ENCODE measurements around the gene FAM184A.
"Not testable (repeated sequence)": the region's sequence is repeated elsewhere in the genome, so short reads cannot be mapped to it uniquely, and the experiment has no call there.

Gene FAM184A

GRCh38 chr6:119020597-119021561 is 57.6 kb downstream of the FAM184A start:
- no peak for DNase-seq (ENCODE audit: low spot score)

- DNase-seq (ENCODE audit: low spot score) = not testable (repeated sequence)
Measured at GRCh38 chr6:119015165-119015564, 63.3 kb downstream of the FAM184A start.

GRCh38 chr6:119012521-119012920 is 65.9 kb downstream of the FAM184A start:
- DNase-seq (ENCODE audit: low spot score) = no peak

GRCh38 chr6:119009266-119009665 is 69.2 kb downstream of the FAM184A start:
- DNase-seq (ENCODE audit: low spot score) = not testable (repeated sequence)

GRCh38 chr6:119006974-119007373 is 71.5 kb downstream of the FAM184A start:
- DNase-seq (ENCODE audit: low spot score) = no peak

- no peak for DNase-seq (ENCODE audit: low spot score)
Measured at GRCh38 chr6:119002069-119002468, 76.4 kb downstream of the FAM184A start.

GRCh38 chr6:118999494-119000040 is 78.9 kb downstream of the FAM184A start:
- DNase-seq (ENCODE audit: low spot score) = no peak

- DNase-seq (ENCODE audit: low spot score) = not testable (repeated sequence)
Measured at GRCh38 chr6:118997426-118997825, 81.0 kb downstream of the FAM184A start.

GRCh38 chr6:118996289-118996820 is 82.1 kb downstream of the FAM184A start:
- no peak for DNase-seq (ENCODE audit: low spot score)

- DNase-seq (ENCODE audit: low spot score) = no peak
Measured at GRCh38 chr6:118993803-118994251, 84.6 kb downstream of the FAM184A start.

GRCh38 chr6:118993358-118993757 is 85.1 kb downstream of the FAM184A start:
- DNase-seq (ENCODE audit: low spot score) = no peak

GRCh38 chr6:118992186-118992795 is 86.2 kb downstream of the FAM184A start:
- DNase-seq (ENCODE audit: low spot score) = no peak

GRCh38 chr6:118986312-118986711 is 92.2 kb downstream of the FAM184A start:
- DNase-seq (ENCODE audit: low spot score) = no peak

- no peak for DNase-seq (ENCODE audit: low spot score)
Measured at GRCh38 chr6:118985123-118985830, 93.2 kb downstream of the FAM184A start.

GRCh38 chr6:118984342-118984741 is 94.1 kb downstream of the FAM184A start:
- no peak for DNase-seq (ENCODE audit: low spot score)

- no peak for DNase-seq (ENCODE audit: low spot score)
Measured at GRCh38 chr6:118982575-118982911, 95.9 kb downstream of the FAM184A start.

- no peak for DNase-seq (ENCODE audit: low spot score)
Measured at GRCh38 chr6:118981884-118982574, 96.4 kb downstream of the FAM184A start.

GRCh38 chr6:118980063-118980462 is 98.4 kb downstream of the FAM184A start:
- DNase-seq (ENCODE audit: low spot score) = no peak

GRCh38 chr6:118974790-118975189 is 103.7 kb downstream of the FAM184A start:
- no peak for DNase-seq (ENCODE audit: low spot score)

GRCh38 chr6:118971682-118972081 is 106.8 kb downstream of the FAM184A start:
- DNase-seq (ENCODE audit: low spot score) = no peak

- no peak for DNase-seq (ENCODE audit: low spot score)
Measured at GRCh38 chr6:118970866-118971265, 107.6 kb downstream of the FAM184A start.

Measured in globus pallidus (tissue), 1 donor.